ENCODE measurements around the gene KDM6B. TPM values are rescaled to one million over a fixed set of nuclear protein-coding genes. Genes with fewer than 3 reads are reported as not detected.

KDM6B gene
- total RNA-seq, 1 experiment from 2014 or later = 28.9 TPM

- Histone ChIP-seq H3K79me2 (ENCODE audit: insufficient read depth, low read length) (no peaks in the 10 kb centered on the region), H3K9me3 (ENCODE audit: control insufficient read depth, low read depth, low read length) (no peaks in the 10 kb centered on the region), H2BK5ac (ENCODE audit: insufficient read length, low read length) (no peak overlapping the region), H3K14ac (ENCODE audit: insufficient read depth, low read length) (no peak overlapping the region), H3K9ac (ENCODE audit: extremely low read depth, insufficient read length, low read length) (no peak overlapping the region), H2AFZ (ENCODE audit: low read length) (no peak overlapping the region), H3T11ph (ENCODE audit: low read length) (no peak overlapping the region), H3K4me2 (ENCODE audit: insufficient read depth, insufficient read length, low read length) (peak overlapping the region; percentile 35), H2BK120ac (ENCODE audit: low read depth, low read length, poor library complexity, severe bottlenecking) (no peak overlapping the region), H3K23me2 (ENCODE audit: insufficient read length, low read depth, low read length, poor library complexity, severe bottlenecking) (peaks cover 35% of the 10 kb centered on the region), H3K23ac (ENCODE audit: insufficient read length, low read depth, low read length) (no peak overlapping the region), H3K4ac (ENCODE audit: low read depth, low read length) (no peak overlapping the region), H3K18ac (ENCODE audit: insufficient read length, low read depth, low read length) (no peak overlapping the region), H2BK20ac (ENCODE audit: low read depth, low read length, poor library complexity, severe bottlenecking) (no peak overlapping the region), H3K56ac (ENCODE audit: insufficient read length, low read depth, low read length) (no peak overlapping the region), H2BK15ac (ENCODE audit: low read depth, low read length) (no peak overlapping the region), H3K4me1 (ENCODE audit: insufficient read depth, low read length) (no peaks in the 10 kb centered on the region; the same call in 1 of the 2 replicates), H3K27ac (ENCODE audit: insufficient read length, low read depth, low read length) (no peak overlapping the region), H4K5ac (ENCODE audit: insufficient read length, low read depth, low read length) (no peak overlapping the region), H4K20me1 (ENCODE audit: control insufficient read depth, insufficient read depth, insufficient read length) (no peaks in the 10 kb centered on the region), H4K91ac (ENCODE audit: insufficient read length, low read depth, low read length) (no peak overlapping the region), H2BK12ac (ENCODE audit: insufficient read length, low read depth, low read length) (no peak overlapping the region), H3K27me3 (ENCODE audit: insufficient read depth, low read length) (peaks cover 30% of the 10 kb centered on the region; the same call in 1 of the 2 replicates), H3K79me1 (ENCODE audit: insufficient read depth, low read depth, low read length, poor library complexity, severe bottlenecking) (no peaks in the 10 kb centered on the region), H2AK5ac (ENCODE audit: insufficient read length, low read length) (no peak overlapping the region), H4K8ac (replicated peaks; ENCODE audit: insufficient read length, low read depth, low read length) (no peak overlapping the region)
- Mint-ChIP-seq H3K27ac (no peak overlapping the region), H3K4me3 (peak overlapping the region in 1 of 2 experiments; percentile 30; a peak in 4 of 5 replicates), H3K36me3 (ENCODE audit: insufficient read depth in 1 of 3, low read depth in 3 of 3) (peaks cover 0 to 35% (median 20%) of the 10 kb centered on the region in 3 experiments; a peak in 4 of 7 replicates), H3K27me3 (ENCODE audit: low read depth) (peaks cover 18% of the 10 kb centered on the region), H3K9me3 (0 out of 5 replicates have a peak, but pooled peaks cover 0 to 3% of the 10 kb centered on the region in 2 experiments), H3K4me1 (peaks cover 19 to 33% of the 10 kb centered on the region in 2 experiments)
- peak; percentile 64 for DNase-seq
- WGBS (ENCODE audit: extremely low coverage, insufficient read length, low lambda C conversion rate) = no CpG with 5 or more reads among the region's 21 CpGs
- TF ChIP-seq CTCF (conservative IDR thresholded peaks at IDR 0.05) = no peak
Observed at GRCh38 chr17:7853691-7854038, 19.6 kb downstream of the KDM6B start.

Data from H9 (cell line).